ENCODE data around the gene LPP.

The LPP gene

DNA sequence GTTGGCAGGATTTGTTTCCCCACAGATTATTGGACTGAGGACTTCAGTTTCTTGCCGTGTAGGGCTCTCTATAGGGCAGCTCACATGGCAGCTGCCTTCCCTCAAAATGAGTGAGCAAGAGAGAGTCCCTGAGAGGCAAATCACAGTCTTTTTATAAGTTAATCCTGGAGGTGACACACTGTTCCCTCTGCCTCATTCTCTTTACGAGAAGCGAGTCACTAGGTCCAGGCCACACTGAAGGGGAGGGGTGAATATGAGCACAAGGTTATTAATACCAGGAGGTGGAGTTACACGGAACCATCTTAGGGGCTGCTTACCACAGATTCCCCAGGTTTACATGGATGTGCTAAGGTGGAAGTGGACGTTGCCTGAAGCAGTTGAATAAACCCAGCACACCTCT lies 77.0 kb downstream of the LPP start:
- DNase-seq: peak; percentile 52

DNA sequence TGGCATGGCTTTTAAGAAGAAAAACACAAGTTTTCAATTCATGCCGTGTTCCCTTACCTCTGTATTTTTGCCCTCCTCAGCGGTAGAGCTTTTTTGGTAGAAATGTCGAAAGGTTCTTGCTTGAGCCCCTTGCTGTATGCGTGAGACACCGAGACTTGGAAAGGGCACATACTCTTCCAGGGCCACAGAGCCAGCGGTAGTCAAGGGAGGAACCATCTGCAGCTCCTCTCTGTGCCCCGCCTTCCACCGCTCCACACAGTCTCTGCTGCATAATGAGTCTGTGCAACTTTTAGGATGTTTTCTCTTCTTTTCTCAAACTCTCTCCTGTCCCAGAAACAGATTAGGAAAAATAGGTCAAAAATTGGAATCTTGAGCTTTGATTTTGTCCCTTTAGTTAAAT lies 77.5 kb downstream of the LPP start:
- DNase-seq: no peak

DNA sequence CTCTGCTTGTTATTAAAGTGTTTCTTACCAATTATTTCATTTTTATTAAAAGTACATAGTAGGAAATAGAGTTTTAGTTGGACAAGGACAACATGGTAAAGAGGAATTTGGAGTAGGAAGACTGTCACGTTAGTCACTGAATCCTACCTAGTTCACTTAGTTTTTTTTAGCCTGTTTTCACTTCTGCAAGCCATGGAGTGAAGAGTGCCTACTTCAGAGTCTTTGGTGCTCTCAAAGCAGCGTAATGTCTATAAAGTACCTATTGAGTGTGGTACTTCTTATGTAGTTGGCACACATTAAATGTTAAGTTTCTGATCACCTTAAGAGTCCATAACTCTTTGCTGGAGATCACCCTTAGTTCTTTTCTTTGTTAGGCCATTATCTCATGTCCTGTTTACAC lies 78.7 kb downstream of the LPP start:
- DNase-seq: no peak

GRCh38 chr3:188233320-188233719 lies 79.4 kb downstream of the LPP start:
- DNase-seq: peak; percentile 81

GRCh38 chr3:188234132-188234531 lies 80.2 kb downstream of the LPP start:
- peak; percentile 66 for DNase-seq

GRCh38 chr3:188236271-188236670 lies 82.3 kb downstream of the LPP start:
- no peak for DNase-seq

GRCh38 chr3:188239035-188239434 lies 85.1 kb downstream of the LPP start:
- DNase-seq: no peak

DNA sequence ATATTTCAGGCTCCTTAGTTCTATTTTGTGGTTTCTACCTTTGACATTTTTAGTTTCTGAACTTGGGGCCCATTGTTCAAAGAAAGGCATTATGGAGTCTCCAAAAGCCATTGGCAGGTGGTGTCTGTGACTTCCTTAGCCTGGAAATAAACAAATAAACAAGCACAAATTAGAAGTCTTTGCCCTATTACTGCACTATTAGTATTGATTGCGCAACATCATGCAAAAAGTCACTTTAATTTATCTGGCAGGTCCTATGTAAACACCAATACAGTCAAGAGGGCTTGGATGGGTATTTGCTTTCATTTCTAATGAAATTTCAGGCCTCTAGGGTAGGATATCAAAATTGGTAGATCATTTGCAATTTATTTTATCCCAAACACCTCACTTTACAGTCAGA lies 85.6 kb downstream of the LPP start:
- DNase-seq: no peak

DNA sequence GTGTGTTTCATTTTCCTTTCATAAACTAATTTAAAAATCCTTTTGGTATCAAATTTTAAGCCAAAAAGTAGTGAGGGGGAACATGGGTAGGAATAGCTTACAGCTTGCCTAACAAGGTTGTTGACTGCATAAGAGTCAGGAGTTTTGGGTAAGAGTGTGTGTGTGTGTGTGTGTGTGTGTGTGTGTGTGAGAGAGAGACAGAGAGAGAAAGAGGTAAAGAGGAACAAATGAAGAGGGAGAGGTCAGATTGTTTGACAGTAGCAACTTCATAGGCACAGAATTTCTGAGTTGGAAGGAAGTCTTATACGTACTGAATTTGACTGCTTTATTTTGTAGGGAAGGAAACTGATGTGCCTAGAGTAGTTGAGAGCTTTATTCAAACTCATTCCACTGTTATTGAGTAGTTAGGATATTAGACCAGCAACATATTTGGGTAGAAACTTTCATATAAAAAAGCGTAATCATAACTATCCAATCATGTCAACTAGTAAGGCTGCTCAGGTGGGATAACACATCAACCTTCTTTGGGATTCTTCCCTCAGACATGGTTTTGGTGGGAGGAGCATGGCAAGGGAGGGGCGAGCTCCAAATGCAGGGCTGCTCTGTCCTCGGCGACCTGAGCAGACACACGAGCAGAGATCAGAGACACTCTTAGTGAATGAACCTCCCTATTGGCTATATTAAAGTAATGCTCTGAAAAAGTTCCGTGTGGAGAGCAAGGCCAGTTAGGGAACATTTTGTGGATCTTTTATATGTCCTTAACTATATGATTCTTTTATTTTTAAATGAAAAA lies 86.4 kb downstream of the LPP start:
- DNase-seq: no peak

GRCh38 chr3:188241072-188241471 lies 87.1 kb downstream of the LPP start:
- peak; percentile 39 for DNase-seq

- peak; percentile 67 for DNase-seq
Observed at GRCh38 chr3:188241883-188242282, 87.9 kb downstream of the LPP start.

- DNase-seq: no peak
Observed at GRCh38 chr3:188242436-188243123, 88.6 kb downstream of the LPP start.

- DNase-seq: no peak
Observed at GRCh38 chr3:188243124-188243795, 89.3 kb downstream of the LPP start.

DNA sequence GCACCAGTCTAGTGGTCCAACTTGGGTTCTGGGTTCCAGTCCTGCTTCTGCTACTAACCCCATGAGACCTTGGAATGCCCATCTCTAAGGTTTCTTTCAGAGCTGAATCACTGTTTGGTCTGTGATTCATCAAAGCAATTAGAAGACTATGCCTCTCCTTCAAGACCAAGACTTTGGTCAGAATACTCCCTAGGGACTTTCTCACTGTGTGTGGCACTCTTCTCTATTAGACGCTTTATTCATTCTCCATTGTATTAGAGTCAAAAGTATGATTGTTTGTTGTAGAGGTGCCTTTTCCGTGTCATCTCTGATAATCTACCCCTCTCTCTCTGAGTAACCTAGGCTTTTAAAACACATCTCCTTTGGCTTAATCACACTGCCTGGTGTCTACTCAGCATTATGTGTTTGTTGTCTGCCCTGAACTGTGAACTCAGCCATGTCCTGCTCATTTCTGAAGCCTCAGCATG lies 90.5 kb downstream of the LPP start:
- DNase-seq: peak; percentile 70

DNA sequence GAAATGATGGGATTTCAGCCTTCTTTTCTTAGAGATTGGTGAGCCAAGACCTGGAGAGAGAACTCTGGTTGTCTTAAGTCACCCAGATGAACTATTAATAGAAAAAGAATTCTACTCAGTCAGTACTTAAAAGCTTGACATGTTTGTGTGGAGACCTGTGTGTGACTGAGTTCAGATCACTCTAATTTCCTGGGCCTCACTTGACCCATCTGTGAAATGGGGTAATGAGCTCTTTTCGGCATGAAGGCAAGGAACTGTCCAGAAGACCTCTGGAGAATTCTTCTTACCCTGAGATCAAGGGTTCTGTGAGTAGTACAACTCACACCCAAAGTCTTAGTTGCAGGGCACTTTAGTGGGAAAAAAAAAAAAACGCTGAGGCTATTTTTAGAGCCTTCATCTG lies 92.9 kb downstream of the LPP start:
- DNase-seq: no peak

GRCh38 chr3:188248036-188248561 lies 94.1 kb downstream of the LPP start:
- DNase-seq: no peak

DNA sequence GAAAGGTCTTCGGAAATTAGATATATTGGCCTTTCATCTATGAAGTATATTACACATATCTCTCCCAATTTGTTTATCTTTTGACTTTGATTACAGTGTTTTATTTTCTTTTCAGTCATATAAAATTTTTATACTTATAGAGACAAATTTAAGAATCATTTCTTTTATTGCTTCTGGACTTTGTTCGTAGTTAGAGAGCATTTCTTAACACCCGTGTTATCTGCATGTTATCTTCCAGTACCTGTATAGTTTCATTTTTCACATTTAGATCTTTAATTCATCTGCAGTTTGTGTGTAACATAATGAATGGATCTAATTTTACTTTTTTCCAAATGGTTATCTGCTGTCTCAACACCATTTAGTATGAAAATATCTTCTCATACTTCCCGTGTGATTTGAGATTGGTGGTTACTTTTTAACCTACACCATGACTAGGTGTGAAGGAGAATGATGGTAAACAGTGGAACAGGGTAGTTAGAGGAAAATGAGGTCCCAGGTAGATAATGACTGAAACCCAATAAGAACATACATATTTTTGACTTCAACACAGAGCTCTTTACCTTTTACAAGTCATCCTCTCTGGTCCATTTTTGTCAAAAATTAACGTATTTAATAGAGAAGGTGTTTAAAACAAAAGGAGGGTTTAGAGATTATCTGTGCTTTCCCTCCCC lies 99.3 kb downstream of the LPP start:
- no peak for DNase-seq

- DNase-seq: no peak
Observed at GRCh38 chr3:188253800-188254452, 100.0 kb downstream of the LPP start.

- DNase-seq: no peak
Observed at GRCh38 chr3:188254520-188255070, 100.6 kb downstream of the LPP start.

- DNase-seq: no peak
Observed at GRCh38 chr3:188255190-188255589, 101.2 kb downstream of the LPP start.

- DNase-seq: no peak
Observed at GRCh38 chr3:188256758-188257157, 102.8 kb downstream of the LPP start.

DNA sequence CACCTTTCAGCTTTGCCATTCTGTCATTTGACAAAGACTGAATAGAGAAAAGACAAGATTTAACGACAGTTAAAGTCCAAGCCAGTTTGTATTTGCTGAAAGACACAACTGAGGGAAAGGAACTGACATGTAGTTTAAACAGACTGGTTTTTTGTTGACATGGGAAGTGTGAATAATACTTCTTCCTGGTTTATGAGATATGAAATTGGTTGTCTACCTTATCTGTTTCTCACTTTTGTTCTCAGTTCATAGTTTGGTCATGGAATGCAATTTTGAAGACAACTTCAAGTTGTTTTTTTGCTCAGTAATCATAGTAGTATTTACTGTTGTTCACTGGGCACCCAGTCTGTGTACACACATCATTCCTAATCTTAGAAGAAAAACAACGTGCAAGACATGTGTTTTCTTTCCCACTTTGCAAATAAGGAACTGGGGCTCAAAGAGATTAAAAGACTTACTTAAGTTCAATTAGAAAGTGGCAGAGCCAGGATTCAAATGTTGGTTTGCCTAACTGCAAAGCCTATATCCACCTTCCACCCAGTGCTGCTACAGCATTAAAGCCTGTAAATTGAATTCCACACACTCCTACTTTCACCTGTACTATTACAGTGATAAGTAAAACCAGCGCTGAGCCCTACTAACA lies 103.5 kb downstream of the LPP start:
- DNase-seq: no peak

Measured in HCEC 1CT (cell line).